Smooth muscle cell (in vitro differentiated cells): ENCODE measurements around the gene NTRK3. TPM values are rescaled to one million over a fixed set of nuclear protein-coding genes. Genes with fewer than 3 reads are reported as not detected.
A peak's percentile ranks its signal among the peaks of the same experiment; 100 is the strongest.

Experiments used
- DNase-seq: peaks from one replicate; lab custom pipeline; 2025; ENCODE audit not compliant: unreplicated experiment; lab: John Stamatoyannopoulos, UW
- H2AFZ ChIP-seq: fragments of 200-600 bp; sonication (generic); 2 replicates; pipeline ENCODE4 v1.6.0; 2016; ENCODE audit warnings: antibody characterized with exemption, low read depth, mild to moderate bottlenecking
- H3F3A ChIP-seq: fragments of 200-600 bp; sonication (generic); 2 replicates; pipeline ENCODE4 v1.6.0; 2017; ENCODE audit warnings: antibody characterized with exemption, low read depth
- H3K27ac ChIP-seq: fragments of 200-600 bp; sonication (generic); 2 replicates; pipeline ENCODE4 v1.5.1; 2016; ENCODE audit warnings: low read depth, mild to moderate bottlenecking
- H3K27me3 ChIP-seq: fragments of 200-600 bp; sonication (generic); 2 replicates; pipeline ENCODE4 v1.6.1; 2016; ENCODE audit warnings: low read depth, mild to moderate bottlenecking
- H3K36me3 ChIP-seq: fragments of 200-600 bp; sonication (generic); 2 replicates; pipeline ENCODE4 v1.5.1; 2016; ENCODE audit warnings: low read depth
- H3K4me1 ChIP-seq: fragments of 200-600 bp; sonication (generic); 2 replicates; pipeline ENCODE4 v1.5.1; 2016; ENCODE audit warnings: low read depth
- H3K4me2 ChIP-seq: fragments of 200-600 bp; sonication (generic); 2 replicates; pipeline ENCODE4 v1.6.0; 2016; ENCODE audit warnings: mild to moderate bottlenecking
- H3K4me3 ChIP-seq: fragments of 200-600 bp; sonication (generic); 2 replicates; pipeline ENCODE4 v1.5.1; 2016; ENCODE audit warnings: mild to moderate bottlenecking
- H3K79me2 ChIP-seq: fragments of 200-600 bp; sonication (generic); 2 replicates; pipeline ENCODE4 v1.6.0; 2016; ENCODE audit warnings: low read depth, mild to moderate bottlenecking
- H3K9ac ChIP-seq: fragments of 200-600 bp; sonication (generic); 2 replicates; pipeline ENCODE4 v1.6.0; 2016; ENCODE audit warnings: low read depth
- H3K9me3 ChIP-seq: fragments of 200-600 bp; sonication (generic); replicated peaks from 2 replicates; pipeline ENCODE4 v1.5.1; 2016; ENCODE audit warnings: low read depth
- H4K20me1 ChIP-seq: fragments of 200-600 bp; sonication (generic); 2 replicates; pipeline ENCODE4 v1.6.0; 2016; ENCODE audit warnings: low read depth
- WGBS: methylation state at CpG from one replicate; pipeline ENCODE4 v1.1.7; 2016; ENCODE audit warnings: low lambda C conversion rate; 5-methylcytosine and 5-hydroxymethylcytosine counted together
- polyA plus RNA-seq: library from polyadenylated mRNA; unstranded; fragments of >200 nt; fragmentation: Nextera tagmentation; extraction: Ambion mirVana; gene quantifications from 2 replicates; pipeline ENCODE4 v1.2.1, GENCODE V29; 2016
- total RNA-seq: library from RNA; depleted of rRNA; stranded (reverse); fragments of >200 nt; gene quantifications from 2 replicates; pipeline ENCODE4 v1.2.3, GENCODE V29; 2014
- TF ChIP-seq, protein P1 (sequence below): fragments of 200-600 bp; sonication (generic); IDR thresholded peaks from 2 replicates; pipeline ENCODE4 v1.5.1; 2017; ENCODE audit warnings: borderline replicate concordance, mild to moderate bottlenecking, antibody characterized with exemption; ENCODE audit not compliant: insufficient read depth, poor library complexity, severe bottlenecking

The NTRK3 gene
- total and polyA plus RNA-seq, 2 experiments from 2014 or later, result 3.3 to 3.5 TPM

- no peak for DNase-seq
- no peaks in the 10 kb centered on the region for H3K27me3 ChIP-seq
- WGBS, result 8% methylated on average over 6 of the region's 6 CpGs
- no peaks in the 10 kb centered on the region for H3K9me3 ChIP-seq
- no peak overlapping the region for H3K27ac ChIP-seq
- H4K20me1 ChIP-seq, result no peaks in the 10 kb centered on the region
- no peaks in the 10 kb centered on the region for H3F3A ChIP-seq
- peak overlapping the region; percentile 8 for H3K4me2 ChIP-seq
- no peaks in the 10 kb centered on the region for H3K4me1 ChIP-seq
- H2AFZ ChIP-seq, result no peak overlapping the region
- TF ChIP-seq, protein P1, sequence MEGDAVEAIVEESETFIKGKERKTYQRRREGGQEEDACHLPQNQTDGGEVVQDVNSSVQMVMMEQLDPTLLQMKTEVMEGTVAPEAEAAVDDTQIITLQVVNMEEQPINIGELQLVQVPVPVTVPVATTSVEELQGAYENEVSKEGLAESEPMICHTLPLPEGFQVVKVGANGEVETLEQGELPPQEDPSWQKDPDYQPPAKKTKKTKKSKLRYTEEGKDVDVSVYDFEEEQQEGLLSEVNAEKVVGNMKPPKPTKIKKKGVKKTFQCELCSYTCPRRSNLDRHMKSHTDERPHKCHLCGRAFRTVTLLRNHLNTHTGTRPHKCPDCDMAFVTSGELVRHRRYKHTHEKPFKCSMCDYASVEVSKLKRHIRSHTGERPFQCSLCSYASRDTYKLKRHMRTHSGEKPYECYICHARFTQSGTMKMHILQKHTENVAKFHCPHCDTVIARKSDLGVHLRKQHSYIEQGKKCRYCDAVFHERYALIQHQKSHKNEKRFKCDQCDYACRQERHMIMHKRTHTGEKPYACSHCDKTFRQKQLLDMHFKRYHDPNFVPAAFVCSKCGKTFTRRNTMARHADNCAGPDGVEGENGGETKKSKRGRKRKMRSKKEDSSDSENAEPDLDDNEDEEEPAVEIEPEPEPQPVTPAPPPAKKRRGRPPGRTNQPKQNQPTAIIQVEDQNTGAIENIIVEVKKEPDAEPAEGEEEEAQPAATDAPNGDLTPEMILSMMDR, result no peak
- no peaks in the 10 kb centered on the region for H3K79me2 ChIP-seq
- H3K4me3 ChIP-seq, result no peak overlapping the region
- H3K9ac ChIP-seq, result no peak overlapping the region
- H3K36me3 ChIP-seq, result no peaks in the 10 kb centered on the region
Observed at GRCh38 chr15:88089024-88089620, 167.4 kb downstream of the NTRK3 start.

GRCh38 chr15:88083811-88084760, 172.5 kb downstream of the NTRK3 start:
- no peak overlapping the region for H3K27ac ChIP-seq
- H3K4me1 ChIP-seq, result no peaks in the 10 kb centered on the region
- DNase-seq, result no peak

GRCh38 chr15:88080616-88081015, 175.9 kb downstream of the NTRK3 start:
- Histone ChIP-seq H3F3A (peaks cover 10% of the 10 kb centered on the region), H3K9ac (no peak overlapping the region), H3K36me3 (no peaks in the 10 kb centered on the region), H3K9me3 (no peaks in the 10 kb centered on the region), H3K4me1 (peaks cover 5% of the 10 kb centered on the region), H2AFZ (no peak overlapping the region), H3K4me2 (no peak overlapping the region), H3K27me3 (no peaks in the 10 kb centered on the region), H3K27ac (no peak overlapping the region), H3K4me3 (no peak overlapping the region), H3K79me2 (no peaks in the 10 kb centered on the region), H4K20me1 (no peaks in the 10 kb centered on the region)
- 87% methylated on average over 3 of the region's 3 CpGs for WGBS
- TF ChIP-seq, protein P1, result no peak
- no peak for DNase-seq

More at GRCh38 chr15:88083811-88084760, 172.5 kb downstream of the NTRK3 start:
- TF ChIP-seq, protein P1, result no peak
- no peak overlapping the region for H3K9ac ChIP-seq
- H3F3A ChIP-seq, result no peaks in the 10 kb centered on the region
- no peak overlapping the region for H2AFZ ChIP-seq
- no peak overlapping the region for H3K4me2 ChIP-seq
- no peaks in the 10 kb centered on the region for H3K36me3 ChIP-seq
- H3K27me3 ChIP-seq, result no peaks in the 10 kb centered on the region
- no peaks in the 10 kb centered on the region for H3K9me3 ChIP-seq
- 76% methylated on average over 9 of the region's 9 CpGs for WGBS
- H4K20me1 ChIP-seq, result no peaks in the 10 kb centered on the region
- H3K79me2 ChIP-seq, result no peaks in the 10 kb centered on the region
- no peak overlapping the region for H3K4me3 ChIP-seq
